ENCODE measurements around the gene IGF2.

The IGF2 gene

DNA sequence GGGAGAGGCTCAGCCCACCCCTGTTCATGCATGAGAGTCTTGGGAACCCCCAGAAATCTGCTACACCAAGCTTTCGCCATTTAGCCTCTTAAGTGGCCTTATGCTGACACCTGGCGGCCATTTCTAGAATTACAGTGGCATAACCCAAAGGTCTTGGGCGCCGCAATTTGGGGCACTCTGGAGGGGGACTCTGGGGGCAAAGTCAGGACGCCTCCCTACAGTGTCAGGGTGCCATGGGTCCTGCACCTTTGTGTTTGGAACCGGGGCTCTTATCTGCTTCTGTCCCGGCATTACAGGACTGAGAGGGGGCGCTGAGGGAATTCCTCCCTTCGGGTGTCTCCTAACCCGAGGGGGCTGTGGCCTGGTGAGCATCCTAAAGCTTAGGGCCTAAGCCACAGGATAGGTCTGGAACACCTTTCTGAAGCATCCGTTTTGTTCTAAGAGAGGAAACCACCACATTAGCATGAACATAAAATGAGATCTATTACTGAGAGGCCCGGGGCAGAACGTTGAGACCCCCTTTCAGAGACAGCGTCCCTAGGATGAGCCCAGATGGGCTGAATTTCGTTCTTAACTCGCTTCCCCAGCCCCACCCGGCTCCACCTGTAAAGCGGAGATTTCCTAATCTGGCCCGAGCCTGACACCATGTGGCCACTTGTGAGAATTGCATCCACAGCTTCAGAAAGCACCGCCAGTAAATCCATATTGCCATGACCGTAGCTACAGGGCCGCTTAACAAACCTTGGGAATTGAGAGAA lies 12.5 kb upstream of the IGF2 start:
- peak; percentile 81 for DNase-seq (ENCODE audit: low read depth)
- TF ChIP-seq, protein P1, sequence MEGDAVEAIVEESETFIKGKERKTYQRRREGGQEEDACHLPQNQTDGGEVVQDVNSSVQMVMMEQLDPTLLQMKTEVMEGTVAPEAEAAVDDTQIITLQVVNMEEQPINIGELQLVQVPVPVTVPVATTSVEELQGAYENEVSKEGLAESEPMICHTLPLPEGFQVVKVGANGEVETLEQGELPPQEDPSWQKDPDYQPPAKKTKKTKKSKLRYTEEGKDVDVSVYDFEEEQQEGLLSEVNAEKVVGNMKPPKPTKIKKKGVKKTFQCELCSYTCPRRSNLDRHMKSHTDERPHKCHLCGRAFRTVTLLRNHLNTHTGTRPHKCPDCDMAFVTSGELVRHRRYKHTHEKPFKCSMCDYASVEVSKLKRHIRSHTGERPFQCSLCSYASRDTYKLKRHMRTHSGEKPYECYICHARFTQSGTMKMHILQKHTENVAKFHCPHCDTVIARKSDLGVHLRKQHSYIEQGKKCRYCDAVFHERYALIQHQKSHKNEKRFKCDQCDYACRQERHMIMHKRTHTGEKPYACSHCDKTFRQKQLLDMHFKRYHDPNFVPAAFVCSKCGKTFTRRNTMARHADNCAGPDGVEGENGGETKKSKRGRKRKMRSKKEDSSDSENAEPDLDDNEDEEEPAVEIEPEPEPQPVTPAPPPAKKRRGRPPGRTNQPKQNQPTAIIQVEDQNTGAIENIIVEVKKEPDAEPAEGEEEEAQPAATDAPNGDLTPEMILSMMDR (IDR thresholded peaks at IDR 0.05; ENCODE audit: low read depth, low read length): peak; percentile 70
- no peak for TF ChIP-seq POLR2A (IDR thresholded peaks at IDR 0.05; ENCODE audit: extremely low read depth, insufficient read length)
- no peak overlapping the region for H3K4me3 ChIP-seq (ENCODE audit: low read depth, low read length)

DNA sequence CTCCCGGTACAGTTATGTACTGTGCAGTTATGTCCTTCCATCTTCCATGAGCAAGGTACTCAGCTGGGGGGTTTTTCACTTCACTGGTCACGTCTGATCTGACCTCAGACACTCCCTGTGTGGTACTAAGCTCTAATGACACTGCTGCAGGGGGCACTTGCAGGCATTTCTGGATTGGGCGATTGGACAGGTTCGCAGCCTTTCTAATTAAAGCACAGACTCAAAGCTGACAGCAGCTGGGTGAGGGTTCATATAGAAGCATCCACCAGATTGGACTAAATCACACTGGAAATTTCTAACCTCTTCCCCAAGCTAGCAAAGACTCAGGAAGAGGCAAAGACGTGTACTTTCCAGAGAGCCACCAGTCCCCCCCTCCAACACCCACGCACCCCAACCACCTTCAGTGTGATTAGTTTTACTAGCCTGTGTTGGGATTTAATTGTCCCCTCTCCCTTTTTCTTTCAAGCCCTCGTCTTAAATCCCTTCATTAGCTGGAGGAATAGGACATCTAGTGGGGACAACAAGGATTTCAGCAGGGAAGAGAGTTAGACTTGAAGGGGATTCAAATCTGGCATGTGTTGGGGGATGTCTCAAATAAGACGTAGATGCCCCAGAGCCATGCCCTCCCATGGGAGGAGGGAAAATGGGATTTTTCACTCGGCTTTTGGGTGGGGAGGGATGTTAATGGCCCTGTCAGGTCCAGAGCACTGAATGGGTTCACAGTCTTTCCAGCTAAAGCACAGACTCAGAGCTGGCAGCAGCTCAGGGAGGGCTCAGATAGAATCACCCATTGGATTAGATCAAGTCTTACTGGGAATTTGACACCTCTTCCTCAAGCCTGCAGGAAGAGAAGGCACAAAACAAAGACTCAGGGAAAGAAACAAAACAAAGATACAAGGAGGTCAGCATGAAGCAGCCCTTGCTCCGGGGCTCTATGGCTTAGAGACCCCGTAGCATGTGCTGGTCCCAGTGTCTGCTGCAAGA lies 11.0 kb upstream of the IGF2 start:
- peak; percentile 58 for DNase-seq (ENCODE audit: low read depth)
- no peak for TF ChIP-seq MYC (IDR thresholded peaks at IDR 0.05; ENCODE audit: low read depth, low read length)
- TF ChIP-seq, protein P1 (IDR thresholded peaks at IDR 0.05; ENCODE audit: low read depth, low read length): peak; percentile 36
- no peak overlapping the region for H3K4me3 ChIP-seq (ENCODE audit: low read depth, low read length)

DNA sequence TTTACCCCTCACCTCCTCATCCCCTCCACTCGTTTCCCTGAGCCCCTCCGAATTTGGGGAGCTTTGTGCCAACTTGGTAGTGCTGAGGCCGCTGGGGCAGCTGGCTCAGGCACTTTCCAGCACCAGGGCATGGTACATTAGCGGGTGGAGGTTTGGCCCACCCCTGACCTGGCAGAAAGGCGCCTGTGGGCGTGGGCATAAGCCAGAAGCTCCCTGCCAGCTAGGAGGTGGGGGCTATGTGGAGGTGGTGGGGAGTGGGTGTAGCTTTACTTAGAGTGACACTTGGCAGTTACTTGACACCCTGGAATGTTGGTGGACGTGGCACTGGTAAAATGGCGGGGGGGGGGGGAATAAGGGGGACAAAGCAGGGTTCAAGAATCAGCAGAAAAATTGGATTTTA lies 10.3 kb upstream of the IGF2 start:
- TF ChIP-seq POLR2A (IDR thresholded peaks at IDR 0.05; ENCODE audit: extremely low read depth, insufficient read length) (no peak), MYC (IDR thresholded peaks at IDR 0.05; ENCODE audit: low read depth, low read length) (no peak)
- TF ChIP-seq, protein P2, sequence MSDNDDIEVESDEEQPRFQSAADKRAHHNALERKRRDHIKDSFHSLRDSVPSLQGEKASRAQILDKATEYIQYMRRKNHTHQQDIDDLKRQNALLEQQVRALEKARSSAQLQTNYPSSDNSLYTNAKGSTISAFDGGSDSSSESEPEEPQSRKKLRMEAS (IDR thresholded peaks at IDR 0.05; ENCODE audit: low read depth, low read length): no peak
- TF ChIP-seq, protein P1 (IDR thresholded peaks at IDR 0.05; ENCODE audit: low read depth, low read length): no peak

DNA sequence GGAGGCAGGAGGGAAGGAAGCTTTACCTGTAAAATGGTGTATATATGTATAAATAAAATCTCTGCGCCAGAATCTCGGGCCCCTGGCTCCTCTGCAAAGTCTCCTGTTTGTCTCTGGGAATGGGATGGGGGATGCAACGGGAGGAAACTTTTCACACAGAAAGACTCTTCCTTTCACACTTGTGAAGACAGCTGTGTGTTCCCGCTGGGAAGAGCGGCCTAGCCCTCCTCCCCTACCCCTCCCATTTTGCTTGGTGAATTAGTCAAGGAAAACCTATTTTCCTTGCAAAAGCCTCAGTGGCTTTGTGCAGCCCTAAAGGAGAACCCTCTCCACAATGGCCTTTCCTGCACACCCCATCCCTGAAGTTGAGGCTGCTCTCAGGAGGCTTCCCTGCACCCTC lies 9.4 kb upstream of the IGF2 start:
- H3K4me3 ChIP-seq (ENCODE audit: low read depth, low read length): no peak overlapping the region
- TF ChIP-seq, protein P2 (IDR thresholded peaks at IDR 0.05; ENCODE audit: low read depth, low read length): no peak
- no peak for TF ChIP-seq MYC (IDR thresholded peaks at IDR 0.05; ENCODE audit: low read depth, low read length)
- DNase-seq (ENCODE audit: low read depth): no peak

More for the DNA sequence above, 10.3 kb upstream of the IGF2 start:
- DNase-seq (ENCODE audit: low read depth): no peak
- no peak overlapping the region for H3K4me3 ChIP-seq (ENCODE audit: low read depth, low read length)

DNA sequence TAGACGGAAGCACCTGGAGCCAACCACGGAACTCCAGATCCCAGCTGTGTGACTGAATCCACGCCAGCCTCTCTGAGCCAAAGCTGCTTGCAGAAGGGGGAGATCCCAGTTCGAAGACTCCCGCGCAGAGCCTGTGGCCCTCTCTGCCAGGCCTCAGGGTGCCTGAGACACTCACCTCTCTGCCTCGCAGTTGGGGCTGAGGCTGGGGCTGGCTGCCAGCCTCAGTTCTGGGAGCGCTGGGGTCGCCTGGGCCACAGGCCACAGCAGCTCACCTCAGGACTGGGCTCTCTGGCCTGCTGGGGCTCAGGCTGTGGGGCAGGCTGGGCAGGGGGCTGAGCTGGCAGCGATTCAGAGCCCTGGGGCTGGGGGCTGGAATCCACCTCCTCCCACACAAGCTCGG lies 8.2 kb upstream of the IGF2 start:
- TF ChIP-seq, protein P2 (IDR thresholded peaks at IDR 0.05; ENCODE audit: low read depth, low read length): no peak
- no peak for TF ChIP-seq MYC (IDR thresholded peaks at IDR 0.05; ENCODE audit: low read depth, low read length)
- no peak for TF ChIP-seq POLR2A (IDR thresholded peaks at IDR 0.05; ENCODE audit: extremely low read depth, insufficient read length)
- TF ChIP-seq, protein P1 (IDR thresholded peaks at IDR 0.05; ENCODE audit: low read depth, low read length): no peak
- no peak for DNase-seq (ENCODE audit: low read depth)

DNA sequence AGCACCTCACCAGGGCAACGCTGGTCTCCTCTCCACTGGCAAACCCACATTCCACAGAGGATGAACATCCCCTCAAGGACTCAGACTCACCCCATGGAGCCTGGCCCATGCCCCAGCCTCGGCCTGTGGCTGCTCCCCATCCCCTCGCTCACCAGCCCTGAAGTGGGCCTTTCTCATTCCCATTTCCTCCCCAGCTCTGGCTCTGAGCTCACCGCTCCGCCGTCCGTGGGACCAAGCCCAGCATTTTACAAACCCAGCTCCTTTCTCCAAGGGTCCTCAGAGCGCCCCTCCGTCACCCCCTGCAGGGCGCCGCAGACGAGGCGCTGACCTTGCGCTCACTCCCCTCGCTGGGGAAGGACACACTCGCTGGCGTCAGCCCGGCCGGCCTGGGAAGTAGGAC lies 6.9 kb upstream of the IGF2 start:
- TF ChIP-seq, protein P1 (IDR thresholded peaks at IDR 0.05; ENCODE audit: low read depth, low read length): no peak
- no peak for TF ChIP-seq MYC (IDR thresholded peaks at IDR 0.05; ENCODE audit: low read depth, low read length)
- TF ChIP-seq, protein P2 (IDR thresholded peaks at IDR 0.05; ENCODE audit: low read depth, low read length): no peak
- no peak for TF ChIP-seq POLR2A (IDR thresholded peaks at IDR 0.05; ENCODE audit: extremely low read depth, insufficient read length)
- H3K4me3 ChIP-seq (ENCODE audit: low read depth, low read length): no peak overlapping the region
- DNase-seq (ENCODE audit: low read depth): no peak

More for the DNA sequence above, 8.2 kb upstream of the IGF2 start:
- no peak overlapping the region for H3K4me3 ChIP-seq (ENCODE audit: low read depth, low read length)
